Ovary (tissue), 3 donors: Measurements from ENCODE around the gene HBP1.

Experiments
- CTCF ChIP-seq, 3 donors: fragments of 450-650 bp in 2 of 3; fragments of 200-600 bp in 1 of 3; IDR thresholded peaks; one replicate each; pipeline versions ENCODE4 v1.5.1 to v1.8.0; 2016 to 2022; ENCODE audit warnings: antibody characterized with exemption in 3 of 3, mild to moderate bottlenecking in 1 of 3
- EP300 ChIP-seq: sonication (generic); formaldehyde crosslinking; IDR thresholded peaks from one replicate; pipeline ENCODE4 v1.6.1; 2017; ENCODE audit warnings: antibody characterized with exemption
- POLR2A ChIP-seq: fragments of 450-650 bp; IDR thresholded peaks from one replicate; pipeline ENCODE4 v1.6.1; 2017; ENCODE audit warnings: antibody characterized with exemption, mild to moderate bottlenecking, moderate library complexity
- donor health status: DM: no; HTN: no; CAD: no.

GRCh38 chr7:107166736-107167426 is 1.9 kb upstream of the HBP1 start:
- TF ChIP-seq CTCF (IDR thresholded peaks at IDR 0.05), result no peak
- TF ChIP-seq POLR2A, result no peak
- no peak for TF ChIP-seq EP300
